Mesodermal cell (in vitro differentiated cells): ENCODE results near the gene SLC45A1.

Experiments
- H3K27ac ChIP-seq: 2 replicates; pipeline ENCODE4 v1.7.0; 2013; ENCODE audit warnings: mild to moderate bottlenecking, low read depth, low read length, moderate library complexity; ENCODE audit not compliant: severe bottlenecking
- H3K36me3 ChIP-seq: 2 replicates; pipeline ENCODE4 v1.7.1; 2013; ENCODE audit warnings: mild to moderate bottlenecking, low read length, moderate library complexity; ENCODE audit not compliant: control insufficient read depth, insufficient read depth
- H3K4me1 ChIP-seq: one replicate; pipeline ENCODE4 v1.7.1; 2013; ENCODE audit warnings: mild to moderate bottlenecking, low read length; ENCODE audit not compliant: insufficient read depth, control insufficient read depth, poor library complexity, severe bottlenecking
- H3K4me3 ChIP-seq: 2 replicates; pipeline ENCODE4 v1.7.0; 2013; ENCODE audit warnings: low read length, control low read depth, mild to moderate bottlenecking; ENCODE audit not compliant: insufficient read depth, poor library complexity, severe bottlenecking; ENCODE audit errors: extremely low read depth
- H3K9me3 ChIP-seq: 2 replicates; pipeline ENCODE4 v1.7.1; 2013; ENCODE audit warnings: mild to moderate bottlenecking, low read length, moderate library complexity; ENCODE audit not compliant: control insufficient read depth
- WGBS, 2 experiments: methylation state at CpG; one replicate each; pipeline ENCODE4 v1.1.5; 2013; ENCODE audit warnings: missing lambda C conversion rate in 2 of 2; ENCODE audit not compliant: insufficient coverage in 2 of 2; 5-methylcytosine and 5-hydroxymethylcytosine counted together

Gene SLC45A1

GRCh38 chr1:8311068-8311718 is 6.7 kb upstream of the SLC45A1 start:
- H3K27ac ChIP-seq = no peak overlapping the region
- H3K36me3 ChIP-seq = no peaks in the 10 kb centered on the region
- peaks cover 5% of the 10 kb centered on the region for H3K9me3 ChIP-seq
- no peak overlapping the region for H3K4me3 ChIP-seq
- peaks cover 11% of the 10 kb centered on the region for H3K4me1 ChIP-seq
- 88 to 89% methylated on average over 1 of the region's 1 CpG for WGBS, 2 experiments

- WGBS, 2 experiments = 85 to 94% methylated on average over 13 to 15 of the region's 17 CpGs
- no peak overlapping the region for H3K27ac ChIP-seq
Measured at GRCh38 chr1:8312235-8313218, 5.4 kb upstream of the SLC45A1 start.

GRCh38 chr1:8313231-8313630 is 4.7 kb upstream of the SLC45A1 start:
- 85 to 87% methylated on average over 6 of the region's 6 CpGs for WGBS, 2 experiments
- Histone ChIP-seq H3K36me3 (no peaks in the 10 kb centered on the region), H3K9me3 (peaks cover 5% of the 10 kb centered on the region), H3K4me3 (no peak overlapping the region), H3K4me1 (peaks cover 11% of the 10 kb centered on the region), H3K27ac (no peak overlapping the region)

More at GRCh38 chr1:8312235-8313218, 5.4 kb upstream of the SLC45A1 start:
- Histone ChIP-seq H3K9me3 (peaks cover 5% of the 10 kb centered on the region), H3K36me3 (no peaks in the 10 kb centered on the region), H3K4me1 (peaks cover 11% of the 10 kb centered on the region), H3K4me3 (no peak overlapping the region)

GRCh38 chr1:8314346-8315280 is 3.3 kb upstream of the SLC45A1 start:
- H3K27ac ChIP-seq = no peak overlapping the region
- H3K4me3 ChIP-seq = no peak overlapping the region
- H3K36me3 ChIP-seq = no peaks in the 10 kb centered on the region
- whole genome bisulfite sequencing, 2 experiments = 27 to 42% methylated on average over 11 to 20 of the region's 21 CpGs
- H3K9me3 ChIP-seq = peaks cover 5% of the 10 kb centered on the region
- H3K4me1 ChIP-seq = peaks cover 11% of the 10 kb centered on the region

- H3K4me1 ChIP-seq = peaks cover 11% of the 10 kb centered on the region
- no peak overlapping the region for H3K27ac ChIP-seq
- H3K9me3 ChIP-seq = peaks cover 5% of the 10 kb centered on the region
- no peaks in the 10 kb centered on the region for H3K36me3 ChIP-seq
- WGBS, 2 experiments = 81 to 83% methylated on average over 13 to 14 of the region's 14 CpGs
- H3K4me3 ChIP-seq = no peak overlapping the region
Measured at GRCh38 chr1:8315573-8316475, 2.1 kb upstream of the SLC45A1 start.

GRCh38 chr1:8318436-8318835 is 522 bp downstream of the SLC45A1 start:
- Histone ChIP-seq H3K4me3 (peak overlapping the region; percentile 28), H3K9me3 (no peaks in the 10 kb centered on the region)

GRCh38 chr1:8321612-8322011 is 3.7 kb downstream of the SLC45A1 start:
- no peak overlapping the region for H3K27ac ChIP-seq
- H3K4me1 ChIP-seq = no peaks in the 10 kb centered on the region
- 86 to 100% methylated on average over 2 to 3 of the region's 3 CpGs for WGBS, 2 experiments

More at GRCh38 chr1:8318436-8318835, 522 bp downstream of the SLC45A1 start:
- peaks cover 11% of the 10 kb centered on the region for H3K4me1 ChIP-seq
- H3K36me3 ChIP-seq = no peaks in the 10 kb centered on the region
- no peak overlapping the region for H3K27ac ChIP-seq
- 31 to 42% methylated on average over 7 to 16 of the region's 18 CpGs for WGBS, 2 experiments

GRCh38 chr1:8323706-8324105 is 5.8 kb downstream of the SLC45A1 start:
- H3K36me3 ChIP-seq = no peaks in the 10 kb centered on the region
- H3K9me3 ChIP-seq = no peaks in the 10 kb centered on the region
- H3K4me3 ChIP-seq = no peak overlapping the region
- WGBS, 2 experiments = 80 to 82% methylated on average over 5 to 8 of the region's 11 CpGs
- H3K27ac ChIP-seq = no peak overlapping the region
- no peaks in the 10 kb centered on the region for H3K4me1 ChIP-seq

More at GRCh38 chr1:8321612-8322011, 3.7 kb downstream of the SLC45A1 start:
- H3K36me3 ChIP-seq = no peaks in the 10 kb centered on the region
- no peak overlapping the region for H3K4me3 ChIP-seq
- no peaks in the 10 kb centered on the region for H3K9me3 ChIP-seq

GRCh38 chr1:8324176-8324810 is 6.4 kb downstream of the SLC45A1 start:
- H3K4me3 ChIP-seq = no peak overlapping the region
- H3K36me3 ChIP-seq = no peaks in the 10 kb centered on the region
- H3K9me3 ChIP-seq = no peaks in the 10 kb centered on the region
- H3K27ac ChIP-seq = no peak overlapping the region
- no peaks in the 10 kb centered on the region for H3K4me1 ChIP-seq
- whole genome bisulfite sequencing, 2 experiments = 92 to 94% methylated on average over 29 to 30 of the region's 32 CpGs
